HG03139 (cell line): Measurements from ENCODE around the gene SUSD6.
"Not testable (repeated sequence)": the region's sequence is repeated elsewhere in the genome, so short reads cannot be mapped to it uniquely, and the experiment has no call there.

ENCODE experiments used
- ATAC-seq: cut with Tn5 transposase; IDR thresholded peaks from one replicate; pipeline ENCODE4 v1.9.1; 2021; ENCODE audit not compliant: unreplicated experiment

Gene SUSD6

GRCh38 chr14:69711477-69711876 is 100.1 kb downstream of the SUSD6 start:
- no peak for ATAC-seq

GRCh38 chr14:69711881-69712560 is 100.6 kb downstream of the SUSD6 start:
- ATAC-seq: no peak

- no peak for ATAC-seq
Observed at GRCh38 chr14:69712599-69713088, 101.2 kb downstream of the SUSD6 start.

GRCh38 chr14:69713209-69713781 is 101.9 kb downstream of the SUSD6 start:
- no peak for ATAC-seq

- no peak for ATAC-seq
Observed at GRCh38 chr14:69713993-69714679, 102.7 kb downstream of the SUSD6 start.

GRCh38 chr14:69715725-69716477 is 104.5 kb downstream of the SUSD6 start:
- no peak for ATAC-seq

- ATAC-seq: no peak
Observed at GRCh38 chr14:69716478-69717187, 105.2 kb downstream of the SUSD6 start.

GRCh38 chr14:69718614-69719013 is 107.2 kb downstream of the SUSD6 start:
- not testable (repeated sequence) for ATAC-seq

- ATAC-seq: no peak
Observed at GRCh38 chr14:69719501-69719951, 108.1 kb downstream of the SUSD6 start.

GRCh38 chr14:69720912-69721311 is 109.5 kb downstream of the SUSD6 start:
- no peak for ATAC-seq

GRCh38 chr14:69726761-69727511 is 115.5 kb downstream of the SUSD6 start:
- peak; percentile 78 for ATAC-seq

- ATAC-seq: no peak
Observed at GRCh38 chr14:69727860-69728259, 116.5 kb downstream of the SUSD6 start.

GRCh38 chr14:69731919-69732598 is 120.7 kb downstream of the SUSD6 start:
- not testable (repeated sequence) for ATAC-seq

- ATAC-seq: not testable (repeated sequence)
Observed at GRCh38 chr14:69736405-69736804, 125.0 kb downstream of the SUSD6 start.

GRCh38 chr14:69741055-69741454 is 129.7 kb downstream of the SUSD6 start:
- ATAC-seq: no peak

GRCh38 chr14:69749956-69750355 is 138.6 kb downstream of the SUSD6 start:
- no peak for ATAC-seq

- no peak for ATAC-seq
Observed at GRCh38 chr14:69750495-69750894, 139.1 kb downstream of the SUSD6 start.

GRCh38 chr14:69752773-69753172 is 141.4 kb downstream of the SUSD6 start:
- no peak for ATAC-seq

- ATAC-seq: no peak
Observed at GRCh38 chr14:69753860-69754259, 142.5 kb downstream of the SUSD6 start.
